Ishikawa (cell line): ENCODE data around the gene VTI1B.

Source experiments
- CEBPB ChIP-seq: IDR thresholded peaks from 2 replicates; pipeline ENCODE4 v1.6.1; 2012
- EP300 ChIP-seq: IDR thresholded peaks from 2 replicates; pipeline ENCODE4 v1.6.1; 2012; ENCODE audit warnings: borderline replicate concordance
- RAD21 ChIP-seq: IDR thresholded peaks from 2 replicates; pipeline ENCODE4 v1.6.1; 2012; ENCODE audit warnings: low read depth

GRCh38 chr14:67680941-67681340 is 6.5 kb upstream of the VTI1B start:
- TF ChIP-seq EP300 (no peak), RAD21 (no peak), CEBPB (no peak)
